PFSK-1 (cell line): ENCODE results near the gene SPEM2.

Experiments used
- FOXP2 ChIP-seq: optimal IDR thresholded peaks from 2 replicates; pipeline ENCODE3; 2011; ENCODE audit warnings: borderline replicate concordance, control low read depth, inconsistent platforms; ENCODE audit not compliant: insufficient read depth; ENCODE audit errors: extremely low read length, extremely low read depth
- POLR2AphosphoS5 ChIP-seq: IDR thresholded peaks from 2 replicates; pipeline ENCODE4 v1.6.1; 2012; ENCODE audit warnings: low read depth, mild to moderate bottlenecking, control low read depth, low read length, moderate library complexity
- REST ChIP-seq, 2 experiments: IDR thresholded peaks; 2 replicates each; pipeline versions ENCODE4 v1.6.1 to v1.8.0; 2011 to 2012; ENCODE audit warnings: low read depth in 2 of 2, low read length in 2 of 2, control low read depth in 1 of 2, inconsistent platforms in 1 of 2, mild to moderate bottlenecking in 1 of 2, moderate library complexity in 1 of 2; ENCODE audit not compliant: insufficient read depth in 1 of 2
- SIN3A ChIP-seq: IDR thresholded peaks from 2 replicates; pipeline ENCODE4 v1.6.1; 2012; ENCODE audit warnings: mild to moderate bottlenecking, low read length, moderate library complexity, borderline replicate concordance; ENCODE audit not compliant: insufficient read depth
- TAF1 ChIP-seq: IDR thresholded peaks from 2 replicates; pipeline ENCODE4 v1.6.1; 2012; ENCODE audit warnings: low read length, control low read depth, borderline replicate concordance; ENCODE audit not compliant: insufficient read depth

SPEM2 gene

GRCh38 chr17:7426203-7426863 is 917 bp downstream of the SPEM2 start:
- TF ChIP-seq TAF1 = no peak
- no peak for TF ChIP-seq SIN3A
- TF ChIP-seq FOXP2 = no peak

GRCh38 chr17:7426896-7427489 is 1.6 kb downstream of the SPEM2 start:
- TF ChIP-seq POLR2AphosphoS5 (no peak), SIN3A (no peak)

GRCh38 chr17:7427549-7427948 is 2.1 kb downstream of the SPEM2 start:
- TF ChIP-seq FOXP2 = no peak

- TF ChIP-seq TAF1 = no peak
- no peak for TF ChIP-seq FOXP2
These were observed 3.1 kb downstream of the SPEM2 start, which contains the start of gene SPEM3 for GRCh38 chr17:7428557-7428956. SPEM3 (plus strand) TSS chr17:7428857; CDS start chr17:7428903, 46 bp downstream.

GRCh38 chr17:7429722-7430121 is 4.3 kb downstream of the SPEM2 start:
- TF ChIP-seq TAF1 = no peak
- TF ChIP-seq FOXP2 = no peak
- no peak for TF ChIP-seq SIN3A
- TF ChIP-seq POLR2AphosphoS5 = no peak
- no peak for TF ChIP-seq REST (IDR thresholded peaks at IDR 0.05; ENCODE audit: insufficient read depth in 1 of 2, low read depth in 2 of 2, low read length in 2 of 2)

GRCh38 chr17:7431231-7431630 is 5.8 kb downstream of the SPEM2 start:
- no peak for TF ChIP-seq SIN3A
- TF ChIP-seq REST (IDR thresholded peaks at IDR 0.05; ENCODE audit: insufficient read depth in 1 of 2, low read depth in 2 of 2, low read length in 2 of 2) = no peak
- no peak for TF ChIP-seq FOXP2
- TF ChIP-seq TAF1 = no peak
- no peak for TF ChIP-seq POLR2AphosphoS5

GRCh38 chr17:7432296-7432695 is 6.9 kb downstream of the SPEM2 start:
- TF ChIP-seq SIN3A (no peak), TAF1 (no peak), REST (IDR thresholded peaks at IDR 0.05; ENCODE audit: insufficient read depth in 1 of 2, low read depth in 2 of 2, low read length in 2 of 2) (no peak), FOXP2 (no peak), POLR2AphosphoS5 (no peak)
